H54 (cell line): Measurements from ENCODE around the gene MRPS27.

Experiments used
- DNase-seq: peaks from one replicate; pipeline ENCODE4 v3.0.0; 2011; ENCODE audit warnings: low spot score, mixed read lengths; ENCODE audit not compliant: insufficient read length
- FAIRE-seq: peaks from 3 replicates; lab custom pipeline; 2011; peaks lifted over from hg19 to GRCh38; lab: Jason Lieb, UNC
- POLR2A ChIP-seq: IDR thresholded peaks from 2 replicates; pipeline ENCODE4 v1.6.1; 2011; ENCODE audit warnings: low read depth, mild to moderate bottlenecking, low read length

MRPS27 gene

GRCh38 chr5:72212171-72212570, 107.9 kb downstream of the MRPS27 start:
- FAIRE-seq, result no peak
- no peak for TF ChIP-seq POLR2A

GRCh38 chr5:72210888-72211678, 109.0 kb downstream of the MRPS27 start:
- DNase-seq, result peak; percentile 42
- TF ChIP-seq POLR2A, result no peak
- FAIRE-seq, result no peak

More at GRCh38 chr5:72212171-72212570, 107.9 kb downstream of the MRPS27 start:
- DNase-seq, result no peak

GRCh38 chr5:72209147-72210115, 110.6 kb downstream of the MRPS27 start:
- no peak for FAIRE-seq
- no peak for DNase-seq
- TF ChIP-seq POLR2A, result no peak

- FAIRE-seq (no peak), DNase-seq (no peak)
- TF ChIP-seq POLR2A, result no peak
Measured at GRCh38 chr5:72208324-72208926, 111.6 kb downstream of the MRPS27 start.

GRCh38 chr5:72206994-72207393, 113.0 kb downstream of the MRPS27 start:
- FAIRE-seq, result no peak

GRCh38 chr5:72206160-72206559, 113.9 kb downstream of the MRPS27 start:
- no peak for TF ChIP-seq POLR2A
- DNase-seq (no peak), FAIRE-seq (no peak)

More at GRCh38 chr5:72206994-72207393, 113.0 kb downstream of the MRPS27 start:
- no peak for TF ChIP-seq POLR2A
- DNase-seq, result no peak

- TF ChIP-seq POLR2A, result no peak
- no peak for DNase-seq
- FAIRE-seq, result no peak
Measured at GRCh38 chr5:72205431-72206009, 114.5 kb downstream of the MRPS27 start.

GRCh38 chr5:72204946-72205345, 115.1 kb downstream of the MRPS27 start:
- no peak for TF ChIP-seq POLR2A
- no peak for FAIRE-seq
- DNase-seq, result no peak

- FAIRE-seq (no peak), DNase-seq (no peak)
- TF ChIP-seq POLR2A, result no peak
Measured at GRCh38 chr5:72203251-72203845, 116.7 kb downstream of the MRPS27 start.

- TF ChIP-seq POLR2A, result no peak
- no peak for DNase-seq
- FAIRE-seq, result no peak
Measured at GRCh38 chr5:72202331-72202825, 117.7 kb downstream of the MRPS27 start.

- FAIRE-seq (no peak), DNase-seq (no peak)
- TF ChIP-seq POLR2A, result no peak
Measured at GRCh38 chr5:72199681-72200080, 120.4 kb downstream of the MRPS27 start.

- no peak for TF ChIP-seq POLR2A
- no peak for FAIRE-seq
- DNase-seq, result no peak
Measured at GRCh38 chr5:72197393-72197792, 122.6 kb downstream of the MRPS27 start.

- no peak for FAIRE-seq
- no peak for TF ChIP-seq POLR2A
- DNase-seq, result no peak
Measured at GRCh38 chr5:72195581-72195980, 124.5 kb downstream of the MRPS27 start.
